G401 (cell line): ENCODE measurements around the gene FEZF2. TPM values are rescaled to one million over a fixed set of nuclear protein-coding genes. Genes with fewer than 3 reads are reported as not detected.
A peak's percentile ranks its signal among the peaks of the same experiment; 100 is the strongest.

Source experiments
- DNase-seq: peaks from one replicate; pipeline ENCODE4 v3.0.0-alpha.2; 2015; ENCODE audit warnings: low spot score
- in situ Hi-C: cut with HindIII; loops from 2 replicates; pipeline ENCODE4 v1.10.0; 2016; ENCODE audit warnings: low sequenced_read_pairs, mixed read lengths
- total RNA-seq: library from RNA; depleted of rRNA; stranded (reverse); fragments of >200 nt; shearing (Covaris generic); gene quantifications from 2 replicates; pipeline ENCODE4 v1.2.3, GENCODE V29; 2014

FEZF2 gene
- total RNA-seq, 1 experiment from 2014 or later = not detected

DNA sequence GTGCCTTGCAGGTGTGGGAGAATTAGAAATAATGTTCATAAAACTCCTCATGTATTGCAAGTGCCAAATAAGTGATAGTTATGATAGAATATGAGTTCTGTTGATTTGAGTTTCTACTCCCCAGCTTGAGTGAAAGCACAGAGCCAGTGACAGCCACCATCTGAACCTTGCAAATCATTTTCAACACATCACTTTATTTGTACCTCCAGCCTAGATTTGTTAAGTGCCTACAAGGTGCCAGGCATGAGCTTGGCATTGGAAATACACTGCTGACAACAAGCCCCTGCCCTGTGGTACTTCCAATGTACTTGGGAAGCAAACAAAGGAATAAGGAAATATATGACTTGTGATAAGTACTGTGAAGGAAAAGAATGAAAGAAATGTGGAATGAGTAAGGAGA lies 17.0 kb downstream of the FEZF2 start:
- no peak for DNase-seq
- in situ Hi-C loops = no loop called here

- in situ Hi-C loops = no loop called here
- DNase-seq = no peak
Measured at GRCh38 chr3:62355703-62356102, 17.6 kb downstream of the FEZF2 start.

- in situ Hi-C loops = no loop called here
- DNase-seq = no peak
Measured at GRCh38 chr3:62343755-62344154, 29.6 kb downstream of the FEZF2 start.

- no peak for DNase-seq
- in situ Hi-C loops = no loop called here
Measured at GRCh38 chr3:62335196-62335595, 38.2 kb downstream of the FEZF2 start.

- in situ Hi-C loops = no loop called here
Measured at GRCh38 chr3:62332835-62333244, 40.5 kb downstream of the FEZF2 start.

DNA sequence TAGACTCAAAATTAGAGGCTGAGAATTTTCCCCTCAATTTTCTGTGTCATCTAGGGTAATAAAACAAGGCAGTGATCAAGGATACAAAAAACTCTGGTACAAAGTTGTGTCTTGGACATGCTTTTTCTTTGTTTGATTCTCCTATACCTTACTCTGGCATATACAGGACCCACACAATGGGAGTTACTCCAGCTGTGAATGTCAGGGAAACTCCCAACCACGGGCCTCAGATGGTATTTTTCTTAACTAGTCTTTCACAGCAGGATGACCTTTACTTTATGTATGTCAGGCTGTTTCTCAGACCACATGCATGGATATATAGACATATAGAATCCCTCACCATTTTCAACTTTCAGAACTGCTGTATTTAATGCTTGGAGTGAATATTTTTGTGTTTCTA lies 41.3 kb downstream of the FEZF2 start:
- DNase-seq = no peak
- in situ Hi-C loops = no loop called here

More at GRCh38 chr3:62332835-62333244, 40.5 kb downstream of the FEZF2 start:
- peak; percentile 44 for DNase-seq

DNA sequence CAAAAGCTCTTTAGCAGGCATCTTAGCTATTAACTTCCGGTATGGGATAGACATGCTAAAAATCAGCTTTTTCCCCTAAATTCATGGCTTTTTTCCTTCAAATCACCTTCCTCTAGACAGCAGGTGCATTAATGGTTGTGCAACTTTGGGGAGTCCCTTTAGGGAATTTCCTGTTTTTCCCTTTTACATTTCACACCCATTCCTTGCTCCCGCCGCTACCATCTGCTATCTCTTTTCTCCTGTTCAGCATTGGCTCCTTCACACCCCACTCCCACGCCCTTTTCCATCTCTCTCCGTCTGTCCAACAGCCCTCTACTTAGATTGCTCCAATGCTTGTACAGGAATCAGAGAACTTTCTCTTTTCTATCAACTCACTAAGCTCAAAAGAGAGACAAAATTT lies 43.4 kb downstream of the FEZF2 start:
- DNase-seq = peak; percentile 70
- in situ Hi-C loops = no loop called here

GRCh38 chr3:62325896-62326295 lies 47.5 kb downstream of the FEZF2 start:
- in situ Hi-C loops = no loop called here
- DNase-seq = no peak

DNA sequence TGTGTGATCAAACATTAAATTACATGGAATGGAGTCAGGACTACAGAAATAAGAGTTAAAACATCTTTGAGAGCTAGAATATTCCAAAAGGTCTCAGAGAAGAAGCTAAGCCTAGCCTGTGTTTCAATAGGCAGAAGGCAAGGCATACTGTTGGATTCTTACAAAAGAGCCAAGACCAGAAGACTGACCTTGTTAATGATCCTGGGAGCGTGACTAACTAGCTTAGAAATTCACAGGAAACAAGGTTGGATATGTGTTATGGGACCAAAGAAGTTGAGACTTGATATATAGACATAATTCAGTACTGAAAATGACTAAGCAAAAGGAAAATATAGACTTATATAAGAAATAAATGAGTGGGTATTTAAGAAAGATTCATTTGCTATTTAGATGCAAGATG lies 50.1 kb downstream of the FEZF2 start:
- in situ Hi-C loops = no loop called here
- no peak for DNase-seq
